ENCODE results near the gene COL17A1.

- TF ChIP-seq POLR2AphosphoS5 (IDR thresholded peaks at IDR 0.05; ENCODE audit: low read depth, low read length) = no peak
- no peak for TF ChIP-seq REST (IDR thresholded peaks at IDR 0.05; ENCODE audit: insufficient read depth in 1 of 2, low read depth in 2 of 2, low read length in 2 of 2)
- TF ChIP-seq SIN3A (IDR thresholded peaks at IDR 0.05; ENCODE audit: borderline replicate concordance, insufficient read depth, low read length) = no peak
Measured at GRCh38 chr10:104028146-104028545, 57.5 kb downstream of the COL17A1 start.

All from PFSK-1 (cell line).